Gastroesophageal sphincter (tissue), 4 donors: ENCODE data around the gene RPAP3. TPM values are rescaled to one million over a fixed set of nuclear protein-coding genes. Genes with fewer than 3 reads are reported as not detected.

Experiments used
- ATAC-seq: fragments of 150-250 bp; one replicate; pipeline ENCODE4 v1.9.1; 2016; ENCODE audit warnings: mild to moderate bottlenecking, moderate library complexity
- H3K27ac ChIP-seq, 4 donors: fragments of 200-600 bp; sonication (generic) in 3 of 4; 1 replicate in 3 of 4; 2 replicates in 1 of 4; pipeline ENCODE4 v1.5.1; 2016 to 2019
- H3K27me3 ChIP-seq: fragments of 200-600 bp; sonication (generic); one replicate; pipeline ENCODE4 v1.5.1; 2019
- H3K36me3 ChIP-seq, 2 donors: fragments of 200-600 bp; sonication (generic); one replicate each; pipeline ENCODE4 v1.5.1; 2019; ENCODE audit warnings: control low read depth in 1 of 2
- H3K4me1 ChIP-seq, 3 donors: fragments of 200-600 bp; sonication (generic); 1 replicate in 2 of 3; 2 replicates in 1 of 3; pipeline ENCODE4 v1.5.1; 2016 to 2019; ENCODE audit warnings: control low read depth in 2 of 3
- H3K4me3 ChIP-seq, 2 donors: fragments of 200-600 bp; sonication (generic); one replicate each; pipeline ENCODE4 v1.5.1; 2019; ENCODE audit warnings: mild to moderate bottlenecking in 1 of 2, moderate library complexity in 1 of 2
- H3K9me3 ChIP-seq, 3 donors: fragments of 200-600 bp; sonication (generic); one replicate each; pipeline ENCODE4 v1.5.1; 2017 to 2019; ENCODE audit warnings: control low read depth in 2 of 3
- EP300 ChIP-seq: sonication (generic); formaldehyde crosslinking; IDR thresholded peaks from one replicate; pipeline ENCODE4 v1.6.1; 2017; ENCODE audit warnings: antibody characterized with exemption, mild to moderate bottlenecking
- POLR2A ChIP-seq, 2 donors: fragments of 450-650 bp; IDR thresholded peaks; one replicate each; pipeline ENCODE4 v1.6.1; 2017; ENCODE audit warnings: antibody characterized with exemption in 2 of 2, mild to moderate bottlenecking in 2 of 2, moderate library complexity in 1 of 2
- POLR2AphosphoS5 ChIP-seq: sonication (generic); formaldehyde crosslinking; IDR thresholded peaks from one replicate; pipeline ENCODE4 v1.6.1; 2017; ENCODE audit warnings: antibody characterized with exemption
- whole genome bisulfite sequencing, 2 donors: methylation state at CpG; one replicate each; pipeline ENCODE4 v1.1.5; 2018; ENCODE audit warnings: low coverage in 1 of 2; 5-methylcytosine and 5-hydroxymethylcytosine counted together
- total RNA-seq, 4 donors: library from RNA; depleted of rRNA; stranded (reverse); fragments of >200 nt; gene quantifications; one replicate each; pipeline ENCODE4 v1.1.0, GENCODE V29; 2016
- TF ChIP-seq, protein P1 (sequence below), 4 experiments: fragments of 200-600 bp in 2 of 4; fragments of 450-650 bp in 2 of 4; sonication (generic) in 1 of 4; IDR thresholded peaks; one replicate each; pipeline ENCODE4 v1.5.1; 2017 to 2019; ENCODE audit warnings: antibody characterized with exemption in 4 of 4, mild to moderate bottlenecking in 2 of 4, moderate library complexity in 2 of 4

The RPAP3 gene
- total RNA-seq, 4 donors from 2014 or later: 17.0 to 20.0 (median 18.8) TPM

DNA sequence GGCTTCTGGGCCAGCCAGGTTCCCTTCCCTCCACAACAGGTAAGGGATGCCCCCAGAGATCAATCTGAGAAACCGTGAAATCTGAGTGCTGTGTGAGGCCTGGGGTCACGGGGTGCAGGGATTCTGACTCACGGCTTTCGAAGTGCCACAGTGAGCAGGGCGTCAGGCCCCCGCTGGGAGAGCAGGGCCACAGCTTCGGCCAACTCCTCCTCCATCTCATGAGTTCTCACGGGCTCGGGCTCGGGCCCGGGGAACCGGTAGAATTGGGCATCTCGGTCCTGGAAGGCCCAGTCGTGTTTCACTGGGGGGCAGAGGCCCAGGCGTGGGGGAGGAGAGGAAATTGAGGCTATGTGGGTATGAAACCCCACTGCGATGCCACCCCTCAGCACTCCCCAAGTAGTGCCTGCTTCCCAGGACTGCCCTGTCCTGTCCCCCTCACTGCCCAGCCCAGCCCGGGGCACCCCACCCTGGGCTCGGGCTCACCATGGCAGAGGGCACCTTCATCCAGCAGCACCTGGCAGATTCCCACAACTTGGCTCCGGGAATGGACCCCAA lies 45.2 kb upstream of the RPAP3 start:
- no peak for ATAC-seq
- Histone ChIP-seq H3K36me3 (peaks cover 0 to 50% of the 10 kb centered on the region in 2 donors), H3K27me3 (no peaks in the 10 kb centered on the region), H3K27ac (no peak overlapping the region), H3K4me3 (no peak overlapping the region), H3K4me1 (peaks cover 0 to 46% (median 0%) of the 10 kb centered on the region in 3 donors), H3K9me3 (no peaks in the 10 kb centered on the region)
- WGBS, 2 donors: 60 to 85% methylated on average over 1 to 8 of the region's 19 CpGs
- TF ChIP-seq EP300 (no peak), POLR2AphosphoS5 (no peak), POLR2A (IDR thresholded peaks at IDR 0.05) (no peak)
- TF ChIP-seq, protein P1, sequence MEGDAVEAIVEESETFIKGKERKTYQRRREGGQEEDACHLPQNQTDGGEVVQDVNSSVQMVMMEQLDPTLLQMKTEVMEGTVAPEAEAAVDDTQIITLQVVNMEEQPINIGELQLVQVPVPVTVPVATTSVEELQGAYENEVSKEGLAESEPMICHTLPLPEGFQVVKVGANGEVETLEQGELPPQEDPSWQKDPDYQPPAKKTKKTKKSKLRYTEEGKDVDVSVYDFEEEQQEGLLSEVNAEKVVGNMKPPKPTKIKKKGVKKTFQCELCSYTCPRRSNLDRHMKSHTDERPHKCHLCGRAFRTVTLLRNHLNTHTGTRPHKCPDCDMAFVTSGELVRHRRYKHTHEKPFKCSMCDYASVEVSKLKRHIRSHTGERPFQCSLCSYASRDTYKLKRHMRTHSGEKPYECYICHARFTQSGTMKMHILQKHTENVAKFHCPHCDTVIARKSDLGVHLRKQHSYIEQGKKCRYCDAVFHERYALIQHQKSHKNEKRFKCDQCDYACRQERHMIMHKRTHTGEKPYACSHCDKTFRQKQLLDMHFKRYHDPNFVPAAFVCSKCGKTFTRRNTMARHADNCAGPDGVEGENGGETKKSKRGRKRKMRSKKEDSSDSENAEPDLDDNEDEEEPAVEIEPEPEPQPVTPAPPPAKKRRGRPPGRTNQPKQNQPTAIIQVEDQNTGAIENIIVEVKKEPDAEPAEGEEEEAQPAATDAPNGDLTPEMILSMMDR (IDR thresholded peaks at IDR 0.05): no peak

DNA sequence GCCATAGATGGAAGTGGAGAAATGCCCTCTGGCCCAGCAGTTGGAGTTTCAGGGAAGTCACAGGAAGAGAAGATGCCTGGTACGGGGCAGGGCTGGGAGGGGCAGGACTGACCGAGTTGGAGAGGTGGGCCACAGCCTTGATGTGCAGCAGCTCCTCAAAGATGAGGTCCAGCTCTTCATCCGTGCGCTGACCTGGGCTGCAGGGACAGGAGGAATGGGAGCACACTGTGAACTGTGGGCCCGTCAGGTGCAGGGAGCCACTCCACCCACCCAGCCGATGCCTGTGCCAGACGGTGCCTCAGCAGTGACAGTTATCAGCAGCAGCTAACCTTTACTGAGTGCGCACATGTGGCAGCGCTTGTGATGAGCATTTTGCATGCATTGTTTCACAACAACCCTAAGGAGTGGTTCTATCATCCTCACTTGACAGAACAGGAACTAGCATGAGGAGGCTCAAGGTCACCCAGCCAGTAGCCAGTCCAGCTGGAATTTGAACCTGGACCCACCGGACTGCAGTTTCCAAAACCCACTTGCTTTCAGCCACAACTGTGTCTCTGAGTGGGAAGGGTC lies 44.5 kb upstream of the RPAP3 start:
- ATAC-seq: no peak
- 84 to 92% methylated on average over 2 to 7 of the region's 10 CpGs for WGBS, 2 donors
- Histone ChIP-seq H3K4me1 (peaks cover 0 to 39% (median 0%) of the 10 kb centered on the region in 3 donors), H3K27ac (no peak overlapping the region), H3K36me3 (peaks cover 0 to 50% of the 10 kb centered on the region in 2 donors), H3K27me3 (no peaks in the 10 kb centered on the region), H3K4me3 (no peak overlapping the region), H3K9me3 (no peaks in the 10 kb centered on the region)
- TF ChIP-seq, protein P1 (IDR thresholded peaks at IDR 0.05): no peak
- no peak for TF ChIP-seq EP300
- TF ChIP-seq POLR2AphosphoS5: no peak
- no peak for TF ChIP-seq POLR2A (IDR thresholded peaks at IDR 0.05)

DNA sequence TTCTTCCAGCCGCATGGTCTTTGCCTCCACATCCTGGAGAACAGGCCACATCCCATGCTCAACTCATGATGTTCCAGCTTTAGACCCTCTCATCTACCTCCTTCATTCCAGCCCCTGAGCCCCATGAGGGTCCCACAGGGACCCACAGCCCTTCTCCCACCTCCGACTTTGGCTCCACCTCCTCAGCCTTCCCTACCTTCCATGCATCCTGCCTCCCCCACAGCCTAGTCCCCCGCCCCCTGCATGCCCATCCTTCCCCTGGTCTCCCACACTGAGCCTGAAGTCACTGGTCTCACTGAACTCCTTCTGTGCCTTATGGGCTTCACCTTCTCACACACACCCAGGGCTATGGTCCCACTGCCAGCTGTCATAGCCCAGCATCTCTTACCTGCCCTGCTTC lies 43.1 kb upstream of the RPAP3 start:
- TF ChIP-seq POLR2AphosphoS5 (no peak), POLR2A (IDR thresholded peaks at IDR 0.05) (no peak), EP300 (no peak)
- TF ChIP-seq, protein P1 (IDR thresholded peaks at IDR 0.05): no peak
- no peak for ATAC-seq
- 98 to 100% methylated on average over 3 of the region's 3 CpGs for WGBS, 2 donors

DNA sequence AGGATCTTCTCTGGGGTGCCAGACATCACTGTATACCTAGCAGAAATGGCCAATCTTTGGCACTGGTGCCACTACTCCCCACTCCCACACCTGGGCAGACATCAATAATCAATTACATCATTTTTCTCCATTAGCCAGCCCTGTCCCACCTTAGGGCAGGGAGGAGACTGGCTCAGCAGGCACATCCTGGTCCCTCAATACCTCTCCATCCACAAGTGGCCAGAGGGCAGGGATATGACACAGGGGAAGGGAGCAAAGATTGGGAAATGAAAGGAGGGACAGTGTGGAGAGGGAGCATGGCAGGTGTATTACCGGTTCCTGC lies 42.6 kb upstream of the RPAP3 start:
- H3K27me3 ChIP-seq: no peaks in the 10 kb centered on the region
- ATAC-seq: no peak
- no peak overlapping the region for H3K27ac ChIP-seq
- H3K9me3 ChIP-seq: no peaks in the 10 kb centered on the region
- no peak overlapping the region for H3K4me3 ChIP-seq
- peaks cover 0 to 50% of the 10 kb centered on the region in 2 donors for H3K36me3 ChIP-seq
- no peak for TF ChIP-seq EP300
- TF ChIP-seq, protein P1 (IDR thresholded peaks at IDR 0.05): no peak
- no peak for TF ChIP-seq POLR2AphosphoS5
- no peak for TF ChIP-seq POLR2A (IDR thresholded peaks at IDR 0.05)
- peaks cover 0 to 21% (median 0%) of the 10 kb centered on the region in 3 donors for H3K4me1 ChIP-seq
- 100% methylated on average over 1 of the region's 1 CpG; no CpG with 5 or more reads in 1 of the 2 donors for WGBS, 2 donors

More for the DNA sequence above, 43.1 kb upstream of the RPAP3 start:
- Histone ChIP-seq H3K27ac (no peak overlapping the region), H3K36me3 (peaks cover 0 to 50% of the 10 kb centered on the region in 2 donors), H3K27me3 (no peaks in the 10 kb centered on the region), H3K4me3 (no peak overlapping the region), H3K9me3 (no peaks in the 10 kb centered on the region), H3K4me1 (peaks cover 0 to 26% (median 0%) of the 10 kb centered on the region in 3 donors)
